Neuronal stem cell (in vitro differentiated cells): ENCODE measurements around the gene CPSF4L.

Experiments used
- DNase-seq: peaks from one replicate; pipeline ENCODE4 v3.0.0-alpha.2; 2013; ENCODE audit warnings: low spot score
- H2AFZ ChIP-seq: one replicate; pipeline ENCODE4 v1.6.1; 2013; ENCODE audit warnings: mild to moderate bottlenecking, low read length, inconsistent platforms
- H2AK5ac ChIP-seq: 2 replicates; pipeline ENCODE4 v1.6.1; 2013; ENCODE audit warnings: low read depth, mild to moderate bottlenecking, inconsistent platforms, low read length, moderate library complexity, mixed read lengths
- H2BK120ac ChIP-seq: 2 replicates; pipeline ENCODE4 v1.6.1; 2013; ENCODE audit warnings: low read depth, mild to moderate bottlenecking, inconsistent platforms, low read length, moderate library complexity, mixed read lengths
- H2BK12ac ChIP-seq: one replicate; pipeline ENCODE4 v1.6.1; 2013; ENCODE audit warnings: low read length, inconsistent platforms
- H2BK15ac ChIP-seq: 2 replicates; pipeline ENCODE4 v1.6.1; 2013; ENCODE audit warnings: mild to moderate bottlenecking, low read length, inconsistent platforms, mixed read lengths
- H2BK5ac ChIP-seq: one replicate; pipeline ENCODE4 v1.6.1; 2013; ENCODE audit warnings: inconsistent platforms, mild to moderate bottlenecking, low read length, moderate library complexity
- H3K14ac ChIP-seq: one replicate; pipeline ENCODE4 v1.6.1; 2013; ENCODE audit warnings: low read length, inconsistent platforms
- H3K18ac ChIP-seq: 2 replicates; pipeline ENCODE4 v1.6.1; 2013; ENCODE audit warnings: low read length, inconsistent platforms
- H3K23ac ChIP-seq: 2 replicates; pipeline ENCODE4 v1.6.1; 2013; ENCODE audit warnings: low read depth, mild to moderate bottlenecking, mixed read lengths, low read length, inconsistent platforms; ENCODE audit not compliant: poor library complexity
- H3K27ac ChIP-seq: replicated peaks from 3 replicates; pipeline ENCODE4 v1.5.1; 2013; ENCODE audit warnings: low read length, inconsistent platforms
- H3K27me3 ChIP-seq, 3 experiments: 2 replicates each; pipeline ENCODE4 v1.6.1; 2013; ENCODE audit warnings: low read length in 3 of 3, mild to moderate bottlenecking in 2 of 3, inconsistent platforms in 1 of 3, low read depth in 1 of 3, mixed read lengths in 1 of 3, moderate library complexity in 1 of 3; ENCODE audit not compliant: control insufficient read depth in 3 of 3, insufficient read depth in 3 of 3
- H3K36me3 ChIP-seq, 2 donors: replicated peaks in 1 of 2; 2 replicates each; pipeline ENCODE4 v1.6.1; 2013; ENCODE audit warnings: low read length in 2 of 2; ENCODE audit not compliant: control insufficient read depth in 2 of 2, insufficient read depth in 2 of 2
- H3K4ac ChIP-seq: 2 replicates; pipeline ENCODE4 v1.6.1; 2013; ENCODE audit warnings: inconsistent platforms, mild to moderate bottlenecking, low read length, moderate library complexity
- H3K4me1 ChIP-seq, 2 donors: 1 replicate in 1 of 2; 2 replicates in 1 of 2; pipeline ENCODE4 v1.6.1; 2013; ENCODE audit warnings: low read length in 2 of 2, low read depth in 1 of 2; ENCODE audit not compliant: control insufficient read depth in 2 of 2, insufficient read depth in 1 of 2
- H3K4me2 ChIP-seq: one replicate; pipeline ENCODE4 v1.6.1; 2013; ENCODE audit warnings: mild to moderate bottlenecking, low read length, inconsistent platforms; ENCODE audit not compliant: insufficient read depth, poor library complexity, severe bottlenecking
- H3K4me3 ChIP-seq, 2 donors: 2 replicates each; pipeline ENCODE4 v1.5.1; 2013; ENCODE audit warnings: low read length in 2 of 2, mild to moderate bottlenecking in 2 of 2, inconsistent platforms in 1 of 2, moderate library complexity in 1 of 2
- H3K79me1 ChIP-seq: one replicate; pipeline ENCODE4 v1.6.1; 2013; ENCODE audit warnings: low read depth, mild to moderate bottlenecking, inconsistent platforms, low read length, moderate library complexity
- H3K9ac ChIP-seq: one replicate; pipeline ENCODE4 v1.6.1; 2013; ENCODE audit warnings: mild to moderate bottlenecking, low read depth, low read length, inconsistent platforms; ENCODE audit not compliant: poor library complexity
- H3K9me3 ChIP-seq, 2 donors: replicated peaks in 1 of 2; 2 replicates each; pipeline versions ENCODE3 to v1.6.1; 2013; ENCODE audit warnings: low read length in 2 of 2, mild to moderate bottlenecking in 2 of 2, inconsistent platforms in 1 of 2, low read depth in 1 of 2, mixed read lengths in 1 of 2, moderate library complexity in 1 of 2; ENCODE audit not compliant: control insufficient read depth in 2 of 2, insufficient read depth in 1 of 2
- H4K8ac ChIP-seq: one replicate; pipeline ENCODE4 v1.6.1; 2013; ENCODE audit warnings: low read depth, mild to moderate bottlenecking, inconsistent platforms, low read length, moderate library complexity
- H4K91ac ChIP-seq: one replicate; pipeline ENCODE4 v1.6.1; 2013; ENCODE audit warnings: low read length, low read depth, mild to moderate bottlenecking, inconsistent platforms; ENCODE audit not compliant: poor library complexity
- WGBS, 2 donors: extraction: QIAGEN DNeasy Blood & Tissue Kit; methylation state at CpG; one replicate each; pipeline ENCODE4 v1.1.7; 2013; ENCODE audit warnings: missing lambda C conversion rate in 2 of 2, mixed read lengths in 1 of 2; ENCODE audit not compliant: insufficient read length in 2 of 2, insufficient replicate concordance in 1 of 2; ENCODE audit errors: extremely low coverage in 2 of 2; 5-methylcytosine and 5-hydroxymethylcytosine counted together

CPSF4L gene

DNA sequence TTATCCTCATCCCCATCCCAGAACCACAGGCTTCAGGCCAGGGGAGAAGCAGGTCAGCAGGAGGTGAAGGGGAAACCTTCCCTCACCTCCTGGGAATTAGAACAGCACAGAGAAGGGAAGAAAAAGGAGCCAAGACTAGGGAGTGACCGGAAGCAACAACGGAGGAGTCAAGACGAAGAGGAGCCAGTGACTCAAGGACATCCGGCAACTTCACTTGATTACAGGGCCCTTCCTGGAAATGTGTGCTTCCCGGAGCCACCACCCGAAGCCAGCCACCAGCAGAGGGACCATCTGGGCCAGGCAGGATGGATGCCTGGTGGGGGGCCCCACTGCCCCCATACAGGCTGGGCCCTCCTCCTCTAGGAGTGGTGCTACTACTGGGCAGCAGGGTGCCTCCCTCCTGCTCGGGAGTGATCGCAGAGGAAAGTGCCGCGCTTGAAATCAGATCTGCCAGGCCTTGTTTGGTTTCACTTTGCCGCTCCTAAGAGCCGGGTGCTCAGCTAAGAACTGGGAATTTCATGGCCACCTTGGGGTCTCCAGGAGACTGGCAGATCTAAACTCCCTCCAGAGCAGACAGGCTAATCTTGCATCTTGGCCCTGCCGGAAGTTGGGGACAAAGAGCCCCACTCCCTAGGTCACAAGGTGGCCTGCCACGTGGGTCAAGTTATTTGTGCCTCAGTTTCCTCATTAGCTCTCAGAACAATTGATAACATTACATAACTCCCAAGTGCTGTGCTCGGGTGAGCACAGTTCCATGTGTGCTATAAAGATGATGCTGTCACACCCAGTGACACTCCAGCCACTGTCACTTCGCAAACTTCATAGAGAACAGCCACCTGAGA is 43.5 kb upstream of the CPSF4L start:
- WGBS, 2 donors = no CpG with 5 or more reads among the region's 16 CpGs
- no peak overlapping the region for H3K9ac ChIP-seq
- H3K9me3 ChIP-seq = no peaks in the 10 kb centered on the region
- H2BK15ac ChIP-seq = no peak overlapping the region
- H3K4me1 ChIP-seq = peaks cover 14 to 24% of the 10 kb centered on the region in 2 donors
- H2AFZ ChIP-seq = no peak overlapping the region
- no peak overlapping the region for H2AK5ac ChIP-seq
- H3K4me2 ChIP-seq = no peak overlapping the region
- H3K14ac ChIP-seq = peak overlapping the region; percentile 5
- peaks cover 10% of the 10 kb centered on the region for H3K79me1 ChIP-seq
- no peak overlapping the region for H3K4ac ChIP-seq
- H2BK5ac ChIP-seq = no peak overlapping the region
- H4K8ac ChIP-seq = no peak overlapping the region
- no peak overlapping the region for H2BK120ac ChIP-seq
- H3K18ac ChIP-seq = peak overlapping the region; percentile 23
- no peak overlapping the region for H3K27ac ChIP-seq
- H2BK12ac ChIP-seq = no peak overlapping the region
- H3K23ac ChIP-seq = no peak overlapping the region
- H4K91ac ChIP-seq = no peak overlapping the region
- no peak for DNase-seq
- no peak overlapping the region for H3K4me3 ChIP-seq
- peaks cover 3 to 15% of the 10 kb centered on the region in 2 donors for H3K36me3 ChIP-seq
- no peaks in the 10 kb centered on the region for H3K27me3 ChIP-seq

DNA sequence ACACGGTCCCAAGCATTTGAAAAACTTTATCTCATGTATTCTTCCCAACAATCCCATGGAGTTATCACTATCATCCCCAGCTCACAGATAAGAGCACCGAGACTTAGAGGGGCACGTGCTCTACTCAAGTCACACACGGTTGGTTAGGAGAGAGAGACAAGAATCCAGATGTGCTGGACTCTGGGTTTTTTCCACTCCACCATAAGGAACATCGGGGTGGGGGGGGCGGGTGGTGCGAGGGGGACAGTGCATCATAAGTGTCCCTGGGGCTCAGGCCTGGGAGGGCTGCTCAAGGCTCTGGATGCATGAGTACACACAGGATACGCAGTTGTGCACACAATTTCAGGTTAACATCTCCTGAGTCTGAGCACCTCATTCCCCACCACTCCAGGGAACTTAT is 42.8 kb upstream of the CPSF4L start:
- Histone ChIP-seq H3K27me3 (no peaks in the 10 kb centered on the region), H2BK15ac (no peak overlapping the region), H3K4me3 (no peak overlapping the region), H2AK5ac (no peak overlapping the region), H2BK120ac (no peak overlapping the region), H4K8ac (no peak overlapping the region), H2BK5ac (no peak overlapping the region), H3K36me3 (peaks cover 5 to 17% of the 10 kb centered on the region in 2 donors), H3K79me1 (peaks cover 12% of the 10 kb centered on the region), H2AFZ (no peak overlapping the region), H4K91ac (no peak overlapping the region), H3K4ac (no peak overlapping the region), H3K27ac (no peak overlapping the region), H2BK12ac (no peak overlapping the region), H3K14ac (no peak overlapping the region), H3K9ac (no peak overlapping the region), H3K4me1 (peaks cover 9 to 19% of the 10 kb centered on the region in 2 donors), H3K23ac (no peak overlapping the region), H3K4me2 (no peak overlapping the region), H3K9me3 (no peaks in the 10 kb centered on the region), H3K18ac (no peak overlapping the region)
- no peak for DNase-seq
- WGBS, 2 donors = no CpG with 5 or more reads among the region's 8 CpGs

DNA sequence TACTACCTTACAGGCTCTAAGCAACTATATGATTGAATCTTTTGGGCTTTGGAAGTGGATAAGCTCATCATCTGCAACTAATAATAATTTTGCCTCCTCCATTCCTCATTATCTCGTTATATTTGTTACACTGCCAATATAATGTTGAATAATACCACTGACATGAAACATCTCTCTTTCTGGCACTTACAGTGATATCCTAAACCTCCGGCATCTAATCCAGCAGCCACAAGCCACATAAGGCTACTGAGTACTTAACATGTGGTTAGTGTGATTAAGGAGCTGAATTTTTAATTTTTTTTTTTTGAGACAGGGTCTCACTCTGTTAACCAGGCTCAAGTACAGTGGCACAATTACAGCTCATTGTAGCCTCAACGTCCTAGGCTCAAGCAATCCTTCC is 40.5 kb upstream of the CPSF4L start:
- Histone ChIP-seq H3K36me3 (peaks cover 3 to 13% of the 10 kb centered on the region in 2 donors), H4K91ac (no peak overlapping the region), H3K18ac (no peak overlapping the region), H2BK5ac (no peak overlapping the region), H3K79me1 (peaks cover 5% of the 10 kb centered on the region), H2BK12ac (no peak overlapping the region), H2AFZ (no peak overlapping the region), H3K27ac (no peak overlapping the region), H2AK5ac (no peak overlapping the region), H4K8ac (no peak overlapping the region), H3K23ac (no peak overlapping the region), H3K9me3 (no peaks in the 10 kb centered on the region), H3K4me3 (no peak overlapping the region), H3K14ac (no peak overlapping the region), H3K4me2 (no peak overlapping the region), H3K4ac (no peak overlapping the region), H2BK15ac (no peak overlapping the region), H3K9ac (no peak overlapping the region), H3K27me3 (no peaks in the 10 kb centered on the region), H3K4me1 (peaks cover 3 to 18% of the 10 kb centered on the region in 2 donors), H2BK120ac (no peak overlapping the region)
- DNase-seq = no peak
- WGBS, 2 donors = no CpG with 5 or more reads among the region's 3 CpGs

DNA sequence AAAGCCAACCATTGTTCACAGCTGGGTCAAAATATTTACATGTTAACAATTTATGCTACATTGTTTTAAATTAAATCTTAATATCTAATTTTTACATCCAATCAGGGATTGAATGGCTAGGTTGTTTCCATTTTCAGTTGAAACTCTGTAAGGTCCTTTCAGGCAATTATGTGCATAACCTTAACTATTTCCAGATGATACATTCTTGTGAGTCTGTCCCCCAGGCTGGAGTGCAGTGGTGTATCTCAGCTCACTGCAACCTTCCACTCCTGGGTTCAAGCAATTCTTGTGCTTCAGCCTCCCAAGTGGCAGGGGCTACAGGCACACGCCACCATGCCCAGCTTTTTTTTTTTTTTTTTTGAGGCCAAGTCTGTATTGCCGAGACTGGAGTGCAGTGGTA is 39.7 kb upstream of the CPSF4L start:
- no peak overlapping the region for H2BK15ac ChIP-seq
- no peak overlapping the region for H3K18ac ChIP-seq
- H3K79me1 ChIP-seq = peaks cover 3% of the 10 kb centered on the region
- H3K4ac ChIP-seq = no peak overlapping the region
- H4K8ac ChIP-seq = no peak overlapping the region
- WGBS, 2 donors = no CpG with 5 or more reads among the region's 2 CpGs
- no peaks in the 10 kb centered on the region for H3K9me3 ChIP-seq
- no peak overlapping the region for H3K4me3 ChIP-seq
- H3K27ac ChIP-seq = no peak overlapping the region
- H3K4me1 ChIP-seq = peaks cover 3 to 18% of the 10 kb centered on the region in 2 donors
- H3K9ac ChIP-seq = no peak overlapping the region
- H2BK12ac ChIP-seq = no peak overlapping the region
- H2AK5ac ChIP-seq = no peak overlapping the region
- H4K91ac ChIP-seq = no peak overlapping the region
- no peak overlapping the region for H2AFZ ChIP-seq
- no peaks in the 10 kb centered on the region for H3K27me3 ChIP-seq
- H3K23ac ChIP-seq = no peak overlapping the region
- H3K4me2 ChIP-seq = no peak overlapping the region
- peaks cover 2 to 6% of the 10 kb centered on the region in 2 donors for H3K36me3 ChIP-seq
- no peak overlapping the region for H2BK120ac ChIP-seq
- no peak overlapping the region for H2BK5ac ChIP-seq
- no peak for DNase-seq
- H3K14ac ChIP-seq = no peak overlapping the region
